ENCODE results near the gene WHRN.

GRCh38 chr9:114434878-114435311, 70.4 kb downstream of the WHRN start:
- TF ChIP-seq ZNF668 (CRISPR knock-in tag; IDR thresholded peaks at IDR 0.05) (no peak), STAT6 (CRISPR knock-in tag; IDR thresholded peaks at IDR 0.05) (no peak), REST (IDR thresholded peaks at IDR 0.05; ENCODE audit: borderline replicate concordance) (peak; percentile 67; the same call in 1 of the 2 replicates), REST (CRISPR knock-in tag; IDR thresholded peaks at IDR 0.05; ENCODE audit: low read depth) (no peak), EZH2 (IDR thresholded peaks at IDR 0.05; ENCODE audit: borderline replicate concordance, low read depth, low read length) (no peak), ZKSCAN8 (CRISPR knock-in tag; IDR thresholded peaks at IDR 0.05) (no peak), HNRNPH1 (optimal IDR thresholded peaks at IDR 0.05; ENCODE audit: low read depth, low read length) (no peak), JUNB (CRISPR knock-in tag; conservative IDR thresholded peaks at IDR 0.05) (no peak), TAF9B (IDR thresholded peaks at IDR 0.05; ENCODE audit: partially characterized antibody) (no peak), EP400 (IDR thresholded peaks at IDR 0.05) (no peak), EHMT2 (IDR thresholded peaks at IDR 0.05) (no peak), BHLHE40 (IDR thresholded peaks at IDR 0.05; ENCODE audit: low read length) (no peak), ZBTB43 (CRISPR knock-in tag; IDR thresholded peaks at IDR 0.05) (no peak), ZEB2 (IDR thresholded peaks at IDR 0.05) (no peak), CEBPB (tag; IDR thresholded peaks at IDR 0.05) (no peak)

All from K562 (cell line).